ENCODE results near the gene GLUL.

GRCh38 chr1:182351790-182352364 lies 39.7 kb downstream of the GLUL start:
- TF ChIP-seq CTCF (IDR thresholded peaks at IDR 0.05) = no peak
- peak; percentile 32 to 43 for TF ChIP-seq EP300 (IDR thresholded peaks at IDR 0.05)
- TF ChIP-seq POLR2A (IDR thresholded peaks at IDR 0.05) = no peak

Measured in tibial nerve (tissue), 4 donors.